Measurements from ENCODE around the gene KRTAP5-3. TPM values are rescaled to one million over a fixed set of nuclear protein-coding genes. Genes with fewer than 3 reads are reported as not detected.
A peak's percentile ranks its signal among the peaks of the same experiment; 100 is the strongest.
"Not testable (repeated sequence)": the region's sequence is repeated elsewhere in the genome, so short reads cannot be mapped to it uniquely, and the experiment has no call there.

KRTAP5-3 gene
- total RNA-seq, 4 donors from 2014 or later = not detected

- DNase-seq (ENCODE audit: low spot score) (peak; percentile 4), ATAC-seq (ENCODE audit: low FRiP score) (no peak)
- TF ChIP-seq CTCF (IDR thresholded peaks at IDR 0.05) = no peak
Observed at GRCh38 chr11:1648653-1649420, 40.6 kb upstream of the KRTAP5-3 start.

- ATAC-seq (ENCODE audit: low FRiP score) (no peak), DNase-seq (ENCODE audit: low spot score) (no peak)
- TF ChIP-seq CTCF (IDR thresholded peaks at IDR 0.05) = no peak
Observed at GRCh38 chr11:1647901-1648652, 39.8 kb upstream of the KRTAP5-3 start.

- not testable (repeated sequence) for DNase-seq (ENCODE audit: low spot score); ATAC-seq (ENCODE audit: low FRiP score)
Observed at GRCh38 chr11:1646540-1646939, 38.3 kb upstream of the KRTAP5-3 start.

GRCh38 chr11:1645357-1645821 lies 37.1 kb upstream of the KRTAP5-3 start:
- DNase-seq (ENCODE audit: low spot score) = no peak
- ATAC-seq (ENCODE audit: low FRiP score) = no peak
- no peak for TF ChIP-seq CTCF (IDR thresholded peaks at IDR 0.05)

- no peak for TF ChIP-seq CTCF (IDR thresholded peaks at IDR 0.05)
- ATAC-seq (ENCODE audit: low FRiP score) (no peak), DNase-seq (ENCODE audit: low spot score) (no peak)
Observed at GRCh38 chr11:1644601-1645356, 36.5 kb upstream of the KRTAP5-3 start.

GRCh38 chr11:1643146-1643690 lies 35.0 kb upstream of the KRTAP5-3 start:
- ATAC-seq (ENCODE audit: low FRiP score) (no peak), DNase-seq (ENCODE audit: low spot score) (no peak)
- TF ChIP-seq CTCF (IDR thresholded peaks at IDR 0.05) = no peak
